Measurements from ENCODE around the gene CACNA1D.

CACNA1D gene

DNA sequence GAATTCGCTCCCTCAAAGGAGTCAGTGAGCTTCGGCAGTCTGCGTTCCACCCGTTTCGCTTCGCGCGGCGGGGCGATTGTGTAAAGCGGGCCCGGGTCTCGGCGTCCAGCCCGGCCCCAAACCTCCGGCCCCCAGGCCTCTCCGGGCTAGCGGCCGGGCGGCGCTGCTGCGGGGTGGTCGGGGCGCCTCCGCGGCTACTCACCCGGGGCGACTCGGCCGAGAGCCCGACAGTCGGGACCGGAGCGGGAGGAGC lies 351.4 kb downstream of the CACNA1D start:
- no peak for DNase-seq (ENCODE audit: low read depth)

DNA sequence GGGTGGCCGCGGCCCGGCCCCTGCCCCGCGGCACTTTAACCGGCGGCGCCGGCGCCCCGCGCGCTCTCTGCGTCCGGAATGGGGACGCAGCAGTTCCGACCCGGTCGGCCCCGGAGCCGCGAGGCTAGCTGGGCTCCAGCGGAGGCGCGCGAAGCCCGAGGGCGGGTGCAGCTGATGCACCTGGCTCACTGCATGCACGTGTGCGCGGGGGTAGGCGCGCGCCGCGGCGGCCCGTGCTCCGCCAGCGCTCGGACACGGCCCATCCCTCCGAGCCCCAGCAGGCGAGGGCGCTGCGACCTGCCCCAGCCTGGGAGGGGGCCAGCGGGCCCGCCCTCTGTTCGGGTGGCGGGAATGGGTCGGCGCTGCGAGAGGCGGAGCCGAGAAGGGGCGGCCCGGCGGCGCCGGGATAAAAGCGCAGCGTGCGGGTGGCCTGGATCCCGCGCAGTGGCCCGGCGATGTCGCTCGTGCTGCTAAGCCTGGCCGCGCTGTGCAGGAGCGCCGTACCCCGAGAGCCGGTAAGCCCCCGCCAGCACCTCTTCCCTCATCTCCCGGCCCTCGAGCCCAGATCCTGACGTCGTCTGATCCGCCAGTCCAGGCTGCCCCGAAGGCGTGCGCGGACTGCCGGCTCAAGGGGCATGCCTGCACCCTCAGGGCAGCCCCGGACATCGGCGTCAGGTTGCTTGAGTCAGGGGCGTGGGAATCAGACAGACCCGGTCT lies 351.9 kb downstream of the CACNA1D start, which contains the start of the genes CHDH and IL17RB:
CHDH (minus strand) TSS at position 286 of the 717 bp plus-strand sequence. CDS start 22,411 bp downstream, outside the sequence.
IL17RB (plus strand) TSS at position 435 of the 717 bp plus-strand sequence; CDS start at position 456, 21 bp downstream.
- no peak for DNase-seq (ENCODE audit: low read depth)

DNA sequence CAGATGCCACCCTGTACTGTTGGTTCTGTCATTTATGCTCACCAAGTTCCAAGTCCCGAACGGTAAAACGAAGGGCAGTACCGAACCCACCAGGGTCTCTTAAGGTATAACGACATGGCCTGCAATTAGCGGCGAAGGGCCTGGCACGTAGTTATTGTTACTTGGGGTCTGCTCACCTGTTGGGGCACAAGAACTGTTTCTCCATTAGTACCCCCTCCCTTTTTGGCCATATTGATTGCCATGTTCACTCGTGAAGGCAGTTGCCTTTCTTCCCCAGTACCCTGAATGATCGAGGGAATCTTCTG lies 352.4 kb downstream of the CACNA1D start:
- DNase-seq (ENCODE audit: low read depth), result no peak

DNA sequence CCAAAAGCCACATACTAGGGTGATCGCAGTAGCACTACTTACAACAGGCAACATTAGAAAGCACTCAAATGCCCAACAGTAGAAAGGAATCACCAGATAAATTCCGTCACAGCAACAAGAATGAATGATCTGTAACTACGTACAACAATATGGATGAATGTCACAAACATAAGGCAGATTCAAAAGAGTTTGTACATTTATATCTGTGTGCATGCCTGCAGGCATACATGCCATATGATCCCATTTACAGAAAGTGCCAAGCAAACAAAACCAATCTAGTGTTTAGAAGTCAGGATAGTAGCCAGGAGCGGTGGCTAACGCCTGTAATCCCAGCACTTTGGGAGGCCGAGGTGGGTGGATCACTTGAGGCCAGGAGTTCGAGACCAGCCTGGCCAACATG lies 355.5 kb downstream of the CACNA1D start:
- DNase-seq (ENCODE audit: low read depth), result no peak

DNA sequence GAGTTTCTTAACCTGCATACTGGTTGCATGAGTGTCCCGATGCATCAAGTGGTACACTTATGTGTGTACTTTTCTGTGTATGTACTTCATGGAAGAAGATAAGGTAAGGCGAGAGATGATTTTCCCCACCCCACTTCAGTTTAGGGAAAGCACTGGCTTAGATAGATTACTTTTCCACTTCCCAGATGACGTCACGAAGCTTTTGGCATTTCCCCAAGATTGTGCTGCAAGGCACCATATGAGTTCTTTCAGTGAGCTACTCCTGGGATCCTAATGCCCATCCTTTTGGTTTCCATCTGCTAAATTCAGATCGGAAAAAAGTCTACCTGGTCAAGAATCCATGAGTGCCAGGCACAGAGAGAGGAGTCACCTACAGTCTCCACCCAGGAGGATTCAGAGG lies 356.5 kb downstream of the CACNA1D start:
- DNase-seq (ENCODE audit: low read depth), result no peak

DNA sequence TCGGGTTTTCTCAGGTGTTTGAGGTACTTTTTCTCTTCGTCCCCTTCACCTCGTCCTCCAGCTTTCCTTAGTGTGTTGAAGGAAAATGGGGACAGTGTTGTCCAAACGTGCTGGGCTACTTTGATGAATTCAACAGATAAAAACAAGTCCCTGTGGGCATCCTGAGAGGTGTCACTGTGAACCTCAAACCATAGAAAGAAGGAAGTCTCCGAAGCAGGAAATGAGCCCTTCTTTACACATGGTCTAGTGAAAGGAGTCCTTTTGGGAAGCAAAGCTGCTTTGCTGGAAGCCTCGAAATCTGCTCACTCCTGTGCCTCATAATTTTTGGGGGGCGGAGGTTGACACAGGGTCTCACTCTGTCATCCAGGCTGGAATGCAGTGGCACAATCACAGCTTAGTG lies 362.6 kb downstream of the CACNA1D start:
- no peak for DNase-seq (ENCODE audit: low read depth)

DNA sequence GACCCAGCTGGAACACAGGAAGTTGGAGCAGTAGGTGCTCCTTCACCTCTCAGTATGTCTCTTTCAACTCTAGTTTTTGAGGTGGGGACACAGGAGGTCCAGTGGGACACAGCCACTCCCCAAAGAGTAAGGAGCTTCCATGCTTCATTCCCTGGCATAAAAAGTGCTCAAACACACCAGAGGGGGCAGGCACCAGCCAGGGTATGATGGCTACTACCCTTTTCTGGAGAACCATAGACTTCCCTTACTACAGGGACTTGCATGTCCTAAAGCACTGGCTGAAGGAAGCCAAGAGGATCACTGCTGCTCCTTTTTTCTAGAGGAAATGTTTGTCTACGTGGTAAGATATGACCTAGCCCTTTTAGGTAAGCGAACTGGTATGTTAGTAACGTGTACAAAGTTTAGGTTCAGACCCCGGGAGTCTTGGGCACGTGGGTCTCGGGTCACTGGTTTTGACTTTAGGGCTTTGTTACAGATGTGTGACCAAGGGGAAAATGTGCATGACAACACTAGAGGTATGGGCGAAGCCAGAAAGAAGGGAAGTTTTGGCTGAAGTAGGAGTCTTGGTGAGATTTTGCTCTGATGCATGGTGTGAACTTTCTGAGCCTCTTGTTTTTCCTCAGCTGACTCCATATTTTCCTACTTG lies 363.8 kb downstream of the CACNA1D start:
- no peak for DNase-seq (ENCODE audit: low read depth)

DNA sequence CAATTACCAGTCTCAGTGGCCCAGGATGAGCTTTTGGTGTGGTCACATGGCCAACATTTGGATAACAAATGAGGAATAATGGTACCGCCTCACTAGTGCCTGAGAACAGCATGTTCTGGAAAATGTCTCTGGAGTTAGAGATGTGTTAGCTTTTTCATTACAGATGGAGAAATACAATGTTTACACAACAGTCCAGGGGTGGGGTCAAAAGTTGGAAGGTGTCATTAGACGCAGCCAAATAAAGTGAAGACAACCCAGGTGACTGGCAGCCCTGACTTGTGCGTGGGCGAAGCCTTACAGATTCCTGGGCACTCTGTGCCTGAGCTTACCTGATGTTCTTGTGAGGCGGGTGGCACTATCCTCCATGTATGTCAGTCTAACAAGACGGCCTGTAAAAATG lies 364.8 kb downstream of the CACNA1D start:
- DNase-seq (ENCODE audit: low read depth), result no peak

DNA sequence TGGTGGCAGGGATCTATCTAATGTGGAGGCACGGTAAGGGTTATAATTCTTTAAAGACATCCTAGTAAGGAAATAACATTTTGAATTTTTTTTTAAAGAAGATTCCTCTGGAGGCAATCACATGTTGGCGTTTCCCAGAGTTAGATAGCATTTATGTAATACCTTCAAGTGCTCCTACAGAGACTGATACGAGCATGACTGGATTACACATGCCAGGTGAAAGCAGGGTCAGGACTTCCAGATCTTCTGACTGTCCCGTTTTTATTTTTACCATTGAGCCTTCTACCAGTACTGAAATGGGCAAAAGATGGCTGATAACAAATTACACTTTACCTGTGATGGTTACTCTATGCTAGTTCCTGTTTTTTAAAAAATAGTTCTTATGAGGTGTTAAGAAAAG lies 365.8 kb downstream of the CACNA1D start:
- DNase-seq (ENCODE audit: low read depth), result no peak

DNA sequence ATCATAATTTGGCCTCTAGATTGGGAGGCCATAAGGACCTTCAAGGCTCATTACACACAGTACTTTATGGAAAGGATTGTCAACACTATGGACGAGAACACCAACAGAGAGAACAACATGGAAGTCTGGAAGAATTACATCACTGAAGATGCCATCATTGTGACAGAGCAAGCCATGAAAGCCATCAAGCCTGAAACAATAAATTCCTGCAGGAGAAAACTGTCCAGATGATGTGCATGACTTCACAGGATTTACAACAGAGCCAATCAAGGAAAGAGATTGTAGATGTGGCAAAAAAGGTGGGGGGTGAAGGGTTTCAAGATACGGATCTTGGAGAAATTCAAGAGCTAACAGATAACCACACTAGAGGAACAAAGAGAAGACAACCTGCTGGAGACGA lies 367.8 kb downstream of the CACNA1D start:
- DNase-seq (ENCODE audit: low read depth), result no peak

DNA sequence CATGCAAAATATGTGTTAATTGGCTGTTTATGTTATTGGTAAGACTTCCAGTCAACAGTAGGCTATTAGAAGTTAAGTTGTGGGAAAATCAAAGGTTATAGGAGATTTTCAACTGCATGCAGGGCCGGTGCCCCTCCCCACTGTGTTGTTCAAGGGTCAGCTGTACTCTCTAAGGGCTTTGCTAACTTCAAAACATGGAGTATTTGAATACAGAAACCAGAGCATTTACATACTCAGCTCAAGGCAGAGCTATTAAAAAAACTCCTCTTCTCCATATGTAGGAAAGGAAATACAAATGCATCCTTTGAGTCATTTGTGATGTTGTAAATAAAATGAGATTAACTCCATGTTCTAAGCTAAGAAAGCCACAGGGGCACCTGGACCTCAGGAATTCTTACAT lies 368.7 kb downstream of the CACNA1D start:
- DNase-seq (ENCODE audit: low read depth), result no peak

Data from stimulated activated CD8-positive, alpha-beta memory T cell treated with anti-CD3 and anti-CD28 coated beads, Interleukin-12 subunit alpha, Interleukin-12 subunit beta, amount 100 ng/mL, for 4 hours (primary cell).